GM13976 (cell line): Measurements from ENCODE around the gene IGSF5.

Experiments used
- DNase-seq: peaks from one replicate; pipeline ENCODE4 v3.0.0; 2012; ENCODE audit warnings: low spot score
- CTCF ChIP-seq: IDR thresholded peaks from 2 replicates; pipeline ENCODE4 v1.5.1; 2012; ENCODE audit warnings: borderline replicate concordance, mild to moderate bottlenecking; ENCODE audit not compliant: insufficient read depth; ENCODE audit errors: extremely low read depth, missing control alignments, control extremely low read depth
- in situ Hi-C: fragments of 300-500 bp; cut with MboI; formaldehyde crosslinking; loops from one replicate; pipeline ENCODE4 v1.12.0; 2022; ENCODE audit warnings: low sequenced_read_pairs, mixed read lengths, inconsistent platforms; ENCODE audit not compliant: unreplicated experiment

The IGSF5 gene

GRCh38 chr21:39804240-39804639, 59.3 kb downstream of the IGSF5 start:
- in situ Hi-C loops: no loop called here
- no peak for DNase-seq
- TF ChIP-seq CTCF: no peak

GRCh38 chr21:39805983-39806382, 61.0 kb downstream of the IGSF5 start:
- DNase-seq: no peak
- in situ Hi-C loops: no loop called here
- TF ChIP-seq CTCF: no peak

- no peak for TF ChIP-seq CTCF
- in situ Hi-C loops: no loop called here
These were observed 62.8 kb downstream of the IGSF5 start for GRCh38 chr21:39807738-39808137.

GRCh38 chr21:39809936-39810335, 65.0 kb downstream of the IGSF5 start:
- no peak for TF ChIP-seq CTCF
- no peak for DNase-seq
- in situ Hi-C loops: no loop called here

More at GRCh38 chr21:39807738-39808137, 62.8 kb downstream of the IGSF5 start:
- DNase-seq: no peak

- in situ Hi-C loops: no loop called here
- TF ChIP-seq CTCF: no peak
- DNase-seq: no peak
These were observed 68.0 kb downstream of the IGSF5 start for GRCh38 chr21:39812983-39813382.

- in situ Hi-C loops: no loop called here
- no peak for TF ChIP-seq CTCF
- DNase-seq: no peak
These were observed 73.6 kb downstream of the IGSF5 start for GRCh38 chr21:39818557-39818956.

GRCh38 chr21:39822042-39822441, 77.1 kb downstream of the IGSF5 start:
- DNase-seq: no peak
- no peak for TF ChIP-seq CTCF
- in situ Hi-C loops: no loop called here
